Tibial nerve (tissue), 4 donors: ENCODE measurements around the gene HLA-DOB. TPM values are rescaled to one million over a fixed set of nuclear protein-coding genes. Genes with fewer than 3 reads are reported as not detected.

Experiments
- DNase-seq, 2 donors: peaks; one replicate each; pipeline ENCODE4 v3.0.0-alpha.2; 2019; ENCODE audit warnings: low spot score in 2 of 2
- H3K27ac ChIP-seq, 4 donors: fragments of 200-600 bp; sonication (generic) in 3 of 4; one replicate each; pipeline ENCODE4 v1.5.1; 2017 to 2019; ENCODE audit warnings: mild to moderate bottlenecking in 1 of 4
- H3K27me3 ChIP-seq, 2 donors: fragments of 200-600 bp; sonication (generic) in 1 of 2; one replicate each; pipeline versions ENCODE4 v1.5.1 to v1.6.0; 2017 to 2019
- H3K36me3 ChIP-seq, 3 donors: fragments of 200-600 bp; sonication (generic); one replicate each; pipeline ENCODE4 v1.5.1; 2018 to 2019
- H3K4me1 ChIP-seq, 4 donors: fragments of 200-600 bp; sonication (generic) in 3 of 4; one replicate each; pipeline ENCODE4 v1.5.1; 2017 to 2019
- H3K4me3 ChIP-seq, 4 donors: fragments of 200-600 bp; sonication (generic) in 3 of 4; one replicate each; pipeline ENCODE4 v1.5.1; 2017 to 2019; ENCODE audit warnings: mild to moderate bottlenecking in 1 of 4, moderate library complexity in 1 of 4
- H3K9me3 ChIP-seq, 4 donors: fragments of 200-600 bp; sonication (generic) in 3 of 4; one replicate each; pipeline ENCODE4 v1.5.1; 2017 to 2019
- CTCF ChIP-seq, 5 experiments: fragments of 200-600 bp in 3 of 5; fragments of 450-650 bp in 2 of 5; sonication (generic) in 3 of 5; IDR thresholded peaks; one replicate each; pipeline ENCODE4 v1.5.1; 2016 to 2019; ENCODE audit warnings: antibody characterized with exemption in 5 of 5, mild to moderate bottlenecking in 3 of 5, moderate library complexity in 2 of 5
- EP300 ChIP-seq, 2 donors: sonication (generic); formaldehyde crosslinking; IDR thresholded peaks; one replicate each; pipeline ENCODE4 v1.6.1; 2017; ENCODE audit warnings: antibody characterized with exemption in 2 of 2, mild to moderate bottlenecking in 1 of 2
- POLR2A ChIP-seq, 2 donors: fragments of 450-650 bp; IDR thresholded peaks; one replicate each; pipeline ENCODE4 v1.6.1; 2017; ENCODE audit warnings: antibody characterized with exemption in 2 of 2, mild to moderate bottlenecking in 2 of 2, moderate library complexity in 2 of 2
- WGBS, 2 donors: methylation state at CpG; one replicate each; pipeline ENCODE4 v1.1.5; 2018; 5-methylcytosine and 5-hydroxymethylcytosine counted together
- total RNA-seq, 4 donors: library from RNA; depleted of rRNA; stranded (reverse); fragments of >200 nt; gene quantifications; one replicate each; pipeline ENCODE4 v1.1.0, GENCODE V29; 2016

HLA-DOB gene
- total RNA-seq: 1 to 10 TPM in 2 of 4 donors, not detected in 2; 2.1 to 3.5 TPM

- Histone ChIP-seq H3K4me3 (peak within 1 kb of the TSS in 2 of 4 donors; percentile 10 to 33), H3K27ac (peak within 1 kb of the TSS in 1 of 4 donors; percentile 69), H3K36me3 (no peaks in the 10 kb centered on the region), H3K27me3 (no peaks in the 10 kb centered on the region), H3K9me3 (no peaks in the 10 kb centered on the region), H3K4me1 (peaks cover 0 to 12% (median 0%) of the 10 kb centered on the region in 4 donors)
- TF ChIP-seq POLR2A (IDR thresholded peaks at IDR 0.05) (no peak), CTCF (IDR thresholded peaks at IDR 0.05) (no peak), EP300 (IDR thresholded peaks at IDR 0.05) (no peak)
- peak in 1 of 2 donors; percentile 16 for DNase-seq
- WGBS, 2 donors: 41 to 50% methylated on average over 3 of the region's 3 CpGs
Observed at GRCh38 chr6:32816746-32817204, at the start of gene HLA-DOB. TSS of gene HLA-DOB (minus strand) at chr6:32817002. CDS start at chr6:32816951, 51 bp downstream.

GRCh38 chr6:32865724-32866443 lies 49.1 kb upstream of the HLA-DOB start:
- DNase-seq: no peak
- H3K4me1 ChIP-seq: peaks cover 0 to 5% (median 3%) of the 10 kb centered on the region in 4 donors
- TF ChIP-seq POLR2A (IDR thresholded peaks at IDR 0.05) (no peak), CTCF (IDR thresholded peaks at IDR 0.05) (no peak), EP300 (IDR thresholded peaks at IDR 0.05) (no peak)
- H3K27ac ChIP-seq: no peak overlapping the region
- H3K4me3 ChIP-seq: no peak overlapping the region
- no peaks in the 10 kb centered on the region for H3K9me3 ChIP-seq
- H3K27me3 ChIP-seq: no peaks in the 10 kb centered on the region
- WGBS, 2 donors: 72 to 73% methylated on average over 10 of the region's 10 CpGs
- no peaks in the 10 kb centered on the region for H3K36me3 ChIP-seq

GRCh38 chr6:32862725-32863124 lies 45.9 kb upstream of the HLA-DOB start:
- TF ChIP-seq EP300 (IDR thresholded peaks at IDR 0.05) (no peak), POLR2A (IDR thresholded peaks at IDR 0.05) (no peak), CTCF (IDR thresholded peaks at IDR 0.05) (no peak)
- H3K27ac ChIP-seq: no peak overlapping the region
- no peaks in the 10 kb centered on the region for H3K27me3 ChIP-seq
- DNase-seq: no peak
- peaks cover 0 to 25% (median 7%) of the 10 kb centered on the region in 3 donors for H3K36me3 ChIP-seq
- H3K9me3 ChIP-seq: no peaks in the 10 kb centered on the region
- H3K4me3 ChIP-seq: no peak overlapping the region
- 67 to 73% methylated on average over 3 of the region's 3 CpGs for WGBS, 2 donors
- no peaks in the 10 kb centered on the region for H3K4me1 ChIP-seq

- TF ChIP-seq CTCF (IDR thresholded peaks at IDR 0.05) (no peak), POLR2A (IDR thresholded peaks at IDR 0.05) (no peak), EP300 (IDR thresholded peaks at IDR 0.05) (no peak)
- 84% methylated on average over 1 of the region's 1 CpG for WGBS, 2 donors
- peaks cover 0 to 5% (median 2%) of the 10 kb centered on the region in 4 donors for H3K4me1 ChIP-seq
- no peaks in the 10 kb centered on the region for H3K9me3 ChIP-seq
- no peak for DNase-seq
- H3K27me3 ChIP-seq: no peaks in the 10 kb centered on the region
- no peak overlapping the region for H3K4me3 ChIP-seq
- peaks cover 0 to 34% (median 7%) of the 10 kb centered on the region in 3 donors for H3K36me3 ChIP-seq
- no peak overlapping the region for H3K27ac ChIP-seq
Observed at GRCh38 chr6:32860674-32861073, 43.9 kb upstream of the HLA-DOB start.

GRCh38 chr6:32858194-32858593 lies 41.4 kb upstream of the HLA-DOB start:
- DNase-seq: no peak

More at GRCh38 chr6:32858194-32858593, 41.4 kb upstream of the HLA-DOB start:
- Histone ChIP-seq H3K4me3 (no peak overlapping the region), H3K36me3 (peaks cover 0 to 34% (median 7%) of the 10 kb centered on the region in 3 donors), H3K27me3 (no peaks in the 10 kb centered on the region), H3K9me3 (no peaks in the 10 kb centered on the region), H3K27ac (no peak overlapping the region), H3K4me1 (peaks cover 0 to 16% (median 7%) of the 10 kb centered on the region in 4 donors)
- WGBS, 2 donors: 85 to 92% methylated on average over 5 of the region's 5 CpGs
- no peak for TF ChIP-seq EP300 (IDR thresholded peaks at IDR 0.05)
- no peak for TF ChIP-seq POLR2A (IDR thresholded peaks at IDR 0.05)
- TF ChIP-seq CTCF (IDR thresholded peaks at IDR 0.05): no peak
